NCI-H524 treated with DMSO at 0.1 percent for 48 hours (cell line): ENCODE data around the gene RANBP1.
A peak's percentile ranks its signal among the peaks of the same experiment; 100 is the strongest.

Experiments used
- DNase-seq: peaks from one replicate; lab custom pipeline; 2025; lab: John Stamatoyannopoulos, UW

Gene RANBP1

DNA sequence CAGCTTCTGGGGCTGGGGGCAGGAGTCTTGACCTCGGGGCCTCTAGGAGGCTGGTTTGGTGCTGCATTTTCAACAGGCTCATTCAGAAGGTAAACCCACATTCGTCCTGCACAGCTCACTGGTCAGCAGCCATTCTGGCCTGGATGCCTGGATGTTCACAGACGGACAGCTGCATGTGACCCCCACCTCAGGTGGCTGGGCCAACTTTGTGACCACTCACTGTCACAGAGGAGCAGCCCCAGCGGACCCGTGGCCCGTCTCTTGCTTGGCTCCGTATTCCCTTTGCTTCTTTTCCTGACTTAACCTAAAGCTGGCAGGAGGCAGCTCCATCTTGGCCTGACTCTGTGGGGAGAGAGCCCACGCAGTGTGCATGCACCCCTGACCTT, 27.6 kb upstream of the RANBP1 start:
- DNase-seq: no peak

DNA sequence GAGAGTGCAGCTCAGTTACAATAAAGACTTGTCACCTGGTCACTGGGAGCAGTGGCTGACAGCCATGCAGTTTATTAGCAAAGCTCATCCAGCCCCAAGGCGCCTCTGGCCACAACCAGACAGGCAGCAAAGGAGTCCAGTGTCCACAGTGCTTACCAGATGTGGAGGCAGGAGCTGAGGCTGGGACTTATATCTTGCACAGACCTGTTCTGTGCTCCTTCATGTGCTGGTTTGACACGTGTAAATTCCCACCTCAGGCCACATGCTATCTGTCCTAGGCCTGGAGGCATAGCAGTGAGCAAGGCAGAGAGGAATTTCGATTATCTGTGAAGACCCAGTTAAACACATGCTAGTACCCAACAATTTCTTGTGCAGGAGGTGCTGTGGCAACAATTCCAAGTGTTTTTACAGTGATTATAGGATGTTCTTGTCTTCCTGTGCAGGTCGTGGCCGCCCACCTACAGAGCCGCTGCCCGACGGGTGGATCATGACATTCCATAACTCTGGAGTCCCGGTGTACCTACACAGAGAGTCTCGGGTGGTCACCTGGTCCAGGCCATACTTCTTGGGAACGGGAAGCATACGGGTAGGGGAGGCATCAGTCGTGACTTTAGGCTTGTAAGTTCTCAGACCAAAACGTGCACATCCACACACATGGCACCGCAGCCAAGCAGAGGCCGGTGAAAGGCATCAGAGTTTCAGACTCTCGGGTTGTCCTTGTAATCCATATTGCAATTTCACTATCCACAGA, 26.5 kb upstream of the RANBP1 start:
- DNase-seq: no peak

DNA sequence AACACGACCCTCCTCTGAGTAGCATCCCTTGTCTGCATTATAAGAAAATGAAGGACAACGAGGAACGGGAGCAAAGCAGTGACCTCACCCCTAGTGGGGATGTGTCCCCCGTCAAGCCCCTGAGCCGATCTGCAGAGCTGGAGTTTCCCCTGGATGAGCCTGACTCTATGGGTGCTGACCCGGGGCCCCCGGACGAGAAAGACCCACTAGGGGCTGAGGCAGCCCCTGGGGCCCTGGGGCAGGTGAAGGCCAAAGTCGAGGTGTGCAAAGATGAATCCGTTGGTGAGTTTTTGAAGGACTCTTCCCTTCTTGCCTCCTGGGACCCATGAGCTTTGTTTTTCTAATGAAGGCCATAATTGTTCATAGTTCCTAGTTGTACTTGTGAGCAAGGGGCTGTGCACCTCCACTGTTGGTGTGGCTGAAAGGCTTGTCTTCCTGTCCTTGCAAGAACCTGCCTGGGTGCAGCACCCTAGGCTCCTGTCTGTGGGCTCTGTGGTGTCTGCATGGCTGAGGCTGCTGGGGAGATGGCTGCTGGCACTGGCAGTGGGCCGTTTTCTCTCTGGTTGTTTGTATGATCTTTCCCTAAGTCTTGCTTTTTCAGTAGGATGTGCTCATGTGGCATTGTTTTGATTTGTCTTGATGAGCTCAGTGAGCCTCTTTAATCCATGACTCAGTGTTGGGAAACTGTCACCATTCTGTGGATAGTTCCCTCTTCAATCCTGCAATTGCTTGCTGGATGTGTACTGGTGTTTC, 25.8 kb upstream of the RANBP1 start:
- no peak for DNase-seq

DNA sequence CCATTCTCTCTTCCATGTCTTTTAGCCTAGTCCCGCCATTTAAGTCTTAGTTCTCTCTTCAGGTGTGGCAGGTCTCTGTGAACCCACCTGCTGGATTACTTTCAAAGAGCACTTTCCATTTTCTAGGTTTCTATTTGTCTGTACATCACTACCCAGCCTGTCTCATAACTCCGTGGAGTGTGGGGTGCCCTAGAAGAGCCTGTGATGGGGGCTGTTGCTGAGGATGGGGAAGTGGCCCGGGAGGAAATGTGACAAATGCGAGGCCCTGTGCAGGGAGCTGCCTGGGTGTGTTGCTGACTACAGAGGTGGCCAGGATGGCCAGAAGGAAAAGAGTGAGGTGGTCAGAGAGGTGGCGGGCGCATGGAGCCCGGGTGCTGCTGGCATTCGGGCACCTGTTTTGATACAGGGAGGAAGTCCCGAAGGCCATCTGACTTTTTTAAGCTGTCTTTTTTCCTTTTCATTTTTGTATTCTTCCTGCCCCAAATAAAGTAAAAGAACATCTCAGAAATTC, 25.1 kb upstream of the RANBP1 start:
- no peak for DNase-seq

DNA sequence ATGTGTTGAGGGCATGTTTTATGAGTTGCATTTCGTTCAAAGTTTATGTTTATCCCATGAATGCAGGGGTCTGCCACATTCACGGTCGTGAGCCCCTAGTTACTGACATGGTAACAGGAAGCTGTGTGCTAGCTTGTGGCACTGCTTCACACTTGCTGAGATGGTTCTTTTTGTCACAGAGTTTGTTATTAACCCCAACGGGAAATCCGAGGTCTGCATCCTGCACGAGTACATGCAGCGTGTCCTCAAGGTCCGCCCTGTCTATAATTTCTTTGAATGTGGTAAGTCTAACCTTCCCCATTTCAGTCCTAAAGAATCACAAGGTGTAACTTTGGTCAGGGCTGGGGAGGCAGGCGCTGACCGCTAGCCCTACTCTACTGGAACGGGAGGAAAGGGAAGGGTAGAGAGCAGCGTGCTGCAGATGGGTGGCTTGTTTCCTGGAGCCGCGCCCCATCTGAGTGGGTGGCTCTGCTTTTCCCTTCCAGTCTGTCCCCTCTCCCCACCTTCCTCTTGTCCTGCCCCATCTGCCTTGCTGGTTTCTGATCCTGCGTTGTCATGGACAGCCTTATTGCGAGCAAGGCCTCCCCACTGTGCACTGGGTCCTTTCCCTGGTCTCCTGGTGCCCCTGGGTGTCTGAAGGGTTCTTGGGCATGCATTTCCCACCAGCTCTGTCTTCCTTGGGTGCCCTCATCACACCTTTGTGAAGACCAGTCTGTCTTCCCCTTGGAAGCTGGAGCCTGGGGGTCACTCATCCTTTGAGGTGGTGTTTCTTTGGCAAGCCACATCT, 24.0 kb upstream of the RANBP1 start:
- DNase-seq: no peak

DNA sequence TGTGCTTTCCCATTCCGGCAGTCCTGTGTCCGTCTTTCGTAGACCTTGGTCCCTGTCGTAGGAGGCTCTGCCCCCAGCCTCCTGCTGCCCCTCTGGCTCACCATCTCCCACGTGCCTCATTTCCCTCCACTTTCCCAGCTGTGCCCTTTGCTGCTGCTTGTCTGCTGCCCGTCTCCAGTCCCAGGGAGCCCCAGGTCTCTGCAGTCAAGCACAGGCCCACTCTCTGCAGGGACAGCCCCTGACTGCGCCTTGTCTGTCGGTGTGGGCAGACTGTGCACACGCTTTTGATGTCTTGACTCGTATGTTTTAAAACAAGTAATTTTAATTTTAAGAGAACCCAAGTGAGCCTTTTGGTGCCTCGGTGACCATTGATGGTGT, 23.4 kb upstream of the RANBP1 start:
- no peak for DNase-seq

DNA sequence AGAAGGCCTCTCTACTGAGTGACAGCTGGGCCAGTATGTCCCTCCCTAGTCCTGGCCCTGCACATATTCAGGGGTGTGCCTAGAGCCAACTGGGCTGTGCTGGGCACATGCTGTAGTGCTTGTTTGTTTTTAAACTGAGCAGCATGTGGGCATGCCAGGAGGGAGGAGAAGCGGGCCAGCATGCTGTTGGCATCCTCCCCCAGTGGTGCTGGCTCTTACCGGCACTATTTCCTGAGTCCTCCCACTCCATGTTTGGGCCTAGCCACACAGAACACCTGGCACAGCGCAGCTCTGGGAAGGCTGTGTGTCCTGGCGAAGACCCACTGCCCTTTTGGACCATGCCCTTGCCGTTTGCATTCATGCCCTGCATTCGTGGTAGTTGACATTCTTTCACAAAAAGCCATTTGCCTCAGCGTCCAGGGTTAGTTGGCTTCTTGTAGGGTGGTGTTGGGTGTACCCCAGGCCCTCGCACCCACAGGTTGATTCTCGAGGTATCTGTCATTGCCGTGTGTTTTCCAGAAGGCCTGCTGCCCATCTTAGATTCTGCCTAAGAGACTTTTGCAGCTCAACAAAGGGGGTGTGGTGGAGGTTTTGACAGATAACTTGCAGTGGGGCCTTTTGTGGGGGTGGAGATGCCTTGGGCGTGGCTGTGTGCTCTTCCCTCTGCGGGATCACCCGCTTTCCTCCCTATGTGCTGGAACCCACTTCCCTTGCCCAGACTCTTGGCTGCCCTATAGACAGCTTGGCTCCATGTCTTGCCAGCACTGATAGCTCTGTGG, 22.3 kb upstream of the RANBP1 start:
- no peak for DNase-seq

DNA sequence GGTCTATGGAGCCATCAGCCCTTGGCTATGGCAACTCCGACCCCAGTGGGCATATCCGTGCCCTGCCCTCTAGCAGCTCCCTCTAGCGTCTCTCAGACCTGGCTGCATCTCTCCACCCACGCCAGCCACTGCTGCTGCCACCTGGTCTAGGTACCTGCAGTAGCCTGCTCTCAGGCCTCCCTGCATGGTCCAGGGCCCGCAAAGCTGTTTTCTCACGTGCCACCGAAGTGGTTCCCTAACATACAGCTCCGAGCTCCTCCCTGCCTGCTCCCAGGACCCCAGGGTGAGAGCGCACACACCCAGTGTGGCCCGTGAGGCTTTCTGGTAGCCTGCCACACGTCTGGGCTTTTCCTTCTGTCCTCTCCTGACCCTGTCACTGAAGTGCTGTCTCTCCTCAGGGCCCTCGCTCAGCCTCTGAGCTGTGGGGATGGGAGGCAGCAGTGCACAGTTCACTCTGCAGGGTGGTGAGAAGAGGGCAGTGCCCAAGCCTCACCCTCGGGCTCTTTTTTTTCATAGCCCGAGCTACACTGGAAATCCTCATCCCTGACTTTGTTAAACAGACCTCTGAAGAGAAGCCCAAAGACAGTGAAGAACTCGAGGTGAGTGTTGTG, 21.6 kb upstream of the RANBP1 start:
- DNase-seq: no peak

DNA sequence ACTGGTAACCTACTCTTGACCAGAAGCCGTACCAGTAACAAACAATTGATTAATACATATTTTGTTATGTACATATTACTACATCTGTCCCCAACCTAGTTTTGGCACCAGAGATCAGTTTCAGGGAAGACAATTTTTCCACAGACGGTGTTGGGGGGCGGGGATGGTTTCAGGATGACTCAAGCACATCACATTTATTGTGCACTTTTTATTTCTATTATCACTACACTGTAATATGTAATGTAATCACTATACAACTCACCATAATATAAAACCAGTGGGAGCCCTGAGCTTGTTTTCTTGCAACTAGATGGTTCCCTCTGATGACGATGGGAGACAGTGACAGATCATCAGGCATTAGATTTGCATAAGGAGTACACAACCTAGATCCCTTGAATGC, 20.4 kb upstream of the RANBP1 start:
- DNase-seq: no peak

DNA sequence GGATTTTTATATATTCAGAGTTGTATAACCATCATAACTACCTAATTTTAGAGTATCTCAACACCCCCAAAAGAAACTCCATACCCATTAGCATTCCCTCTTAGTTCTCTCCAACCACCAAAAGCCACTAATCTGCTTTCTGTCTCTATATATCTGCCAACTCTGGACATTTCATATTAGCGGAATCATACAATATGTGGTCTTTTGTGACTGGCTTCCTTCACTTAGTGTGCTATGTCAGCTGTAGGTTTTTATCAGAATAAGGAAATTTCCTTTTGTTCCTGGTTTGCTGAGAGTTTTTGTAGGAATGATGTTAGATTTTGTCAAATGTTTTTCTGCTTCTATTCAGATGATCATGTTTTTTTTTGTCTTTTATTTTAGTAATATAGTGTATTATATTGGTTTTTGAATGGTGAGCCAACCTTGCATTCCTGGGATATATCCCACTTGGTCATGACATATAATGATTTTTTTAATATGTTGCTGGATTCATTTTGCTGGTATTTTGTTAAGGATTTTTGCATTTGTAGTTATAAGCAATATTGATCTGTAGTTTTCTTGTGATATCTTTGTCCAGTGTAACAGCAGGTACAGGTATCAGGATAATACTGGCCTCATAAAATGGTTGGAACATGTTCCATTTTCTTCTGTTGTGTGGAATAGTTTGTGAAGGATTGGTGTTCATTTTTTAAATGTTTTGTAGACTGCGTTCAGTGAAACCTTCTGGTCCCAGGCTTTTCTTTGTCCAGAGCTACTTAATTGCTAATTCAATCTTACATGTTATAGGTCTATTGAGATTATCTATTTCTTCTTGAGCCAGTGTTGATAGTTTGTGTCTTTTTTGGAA, 19.1 kb upstream of the RANBP1 start:
- DNase-seq: no peak

DNA sequence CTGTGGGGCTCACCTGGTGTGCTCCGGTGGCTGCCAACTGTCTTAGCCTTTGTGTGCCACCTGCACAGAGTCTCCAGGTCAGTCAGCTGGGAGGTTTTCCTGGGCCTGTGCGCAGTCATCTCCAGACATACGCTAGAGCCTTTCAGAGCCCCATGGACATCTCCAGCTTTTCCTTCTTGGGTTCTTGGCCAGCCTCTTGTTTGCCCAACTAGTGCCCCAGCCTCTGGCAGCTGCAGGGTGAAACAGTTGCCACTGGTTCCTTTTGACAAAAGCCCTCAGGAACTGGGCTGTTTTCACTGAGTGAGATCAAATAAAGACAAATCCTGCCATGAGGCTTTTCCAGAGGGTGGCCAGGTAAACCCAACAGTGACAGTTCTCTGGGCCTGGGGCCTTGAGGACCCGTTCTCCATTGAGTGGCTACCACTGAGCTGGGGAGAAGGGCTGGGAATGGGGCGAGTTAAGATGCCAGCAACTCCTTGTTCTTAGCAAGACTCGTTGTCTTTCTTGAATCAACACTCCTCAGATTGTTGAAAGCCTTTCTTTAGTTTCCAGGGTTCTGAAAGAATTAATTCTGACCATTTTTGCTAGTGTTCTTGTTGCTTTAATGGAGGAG, 16.7 kb upstream of the RANBP1 start:
- no peak for DNase-seq

DNA sequence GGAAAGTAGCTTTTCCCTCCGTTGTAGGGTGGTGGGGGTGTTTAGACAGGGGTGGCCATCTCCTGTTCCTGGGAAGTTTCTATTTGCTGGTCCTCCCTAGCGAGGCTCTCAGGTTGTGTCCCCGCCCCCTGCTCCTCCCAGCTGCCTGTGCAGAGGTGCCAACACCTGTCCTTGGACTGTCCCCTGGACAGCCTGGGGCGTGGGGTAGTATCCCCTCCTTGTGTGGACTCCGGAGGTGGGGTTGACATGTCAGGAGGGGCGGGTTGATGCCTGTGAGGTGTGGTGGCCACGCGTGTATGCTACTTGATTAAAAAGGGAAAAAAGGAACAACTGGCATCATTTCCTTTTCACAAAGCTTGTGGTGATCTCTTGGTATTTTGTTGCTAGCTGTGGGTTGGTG, 14.3 kb upstream of the RANBP1 start:
- no peak for DNase-seq

DNA sequence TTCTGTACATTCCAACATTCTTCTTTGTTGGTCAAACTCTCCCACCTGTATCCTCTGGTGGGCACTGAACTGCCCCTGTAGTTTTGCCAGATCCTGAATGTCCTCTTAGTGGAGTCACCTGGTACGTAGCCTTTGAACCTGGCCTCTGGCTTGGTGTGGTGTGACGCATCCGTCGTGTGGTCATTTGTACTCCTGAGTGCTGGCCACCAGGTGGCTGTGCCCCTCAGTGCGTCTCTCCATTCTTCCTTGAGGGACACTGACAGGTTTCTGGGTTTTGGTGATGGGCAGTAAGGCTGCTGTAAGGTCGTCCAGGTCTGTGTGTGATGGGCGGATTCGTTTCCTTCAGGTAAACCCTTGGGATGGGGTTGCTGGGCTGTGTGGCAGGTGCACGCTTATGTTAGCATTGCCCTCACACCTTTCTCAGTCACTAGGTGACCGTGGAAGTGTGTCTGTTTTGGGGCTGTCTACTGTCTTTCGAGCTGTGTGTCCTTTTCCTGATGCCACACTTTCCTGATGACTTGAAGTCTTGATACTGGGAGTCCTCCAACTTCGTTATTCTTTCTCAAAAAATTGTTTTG, 13.6 kb upstream of the RANBP1 start:
- no peak for DNase-seq

DNA sequence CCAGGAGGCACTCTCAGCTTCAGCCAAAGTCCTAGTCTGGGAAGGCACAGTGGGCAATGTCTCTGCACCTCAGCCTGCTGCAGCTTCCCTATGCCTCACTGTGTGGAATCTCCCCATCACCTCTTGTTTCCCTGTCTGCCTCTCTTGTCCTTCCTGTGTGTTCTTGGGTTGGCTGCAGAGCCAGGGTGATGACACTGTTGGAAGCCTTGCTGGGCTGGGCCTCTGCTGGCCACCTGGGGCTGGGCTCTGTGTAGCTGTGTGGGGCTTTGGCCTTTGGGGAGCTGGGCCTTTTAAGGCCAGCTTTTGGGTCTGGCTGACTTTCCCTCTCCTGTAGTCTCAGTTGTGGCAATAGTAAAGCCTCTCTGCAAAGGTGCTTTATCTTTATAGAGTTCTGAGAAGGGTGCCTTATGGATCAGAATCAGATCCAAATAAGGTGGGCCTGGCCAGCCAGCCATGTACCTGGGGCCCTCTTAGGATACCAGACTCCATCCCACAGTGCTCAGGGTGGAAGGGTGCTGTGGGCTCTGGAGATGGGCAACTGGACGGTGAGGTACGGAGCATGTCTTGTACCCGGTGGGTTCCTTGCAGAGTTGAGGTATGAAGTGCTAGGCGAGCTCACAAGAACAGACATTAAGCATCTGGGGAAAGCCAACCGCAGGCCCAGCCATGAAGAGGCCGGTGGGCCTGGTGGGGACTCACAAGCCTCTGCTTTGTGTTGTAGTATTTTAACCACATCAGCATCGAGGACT, 10.3 kb upstream of the RANBP1 start:
- no peak for DNase-seq

DNA sequence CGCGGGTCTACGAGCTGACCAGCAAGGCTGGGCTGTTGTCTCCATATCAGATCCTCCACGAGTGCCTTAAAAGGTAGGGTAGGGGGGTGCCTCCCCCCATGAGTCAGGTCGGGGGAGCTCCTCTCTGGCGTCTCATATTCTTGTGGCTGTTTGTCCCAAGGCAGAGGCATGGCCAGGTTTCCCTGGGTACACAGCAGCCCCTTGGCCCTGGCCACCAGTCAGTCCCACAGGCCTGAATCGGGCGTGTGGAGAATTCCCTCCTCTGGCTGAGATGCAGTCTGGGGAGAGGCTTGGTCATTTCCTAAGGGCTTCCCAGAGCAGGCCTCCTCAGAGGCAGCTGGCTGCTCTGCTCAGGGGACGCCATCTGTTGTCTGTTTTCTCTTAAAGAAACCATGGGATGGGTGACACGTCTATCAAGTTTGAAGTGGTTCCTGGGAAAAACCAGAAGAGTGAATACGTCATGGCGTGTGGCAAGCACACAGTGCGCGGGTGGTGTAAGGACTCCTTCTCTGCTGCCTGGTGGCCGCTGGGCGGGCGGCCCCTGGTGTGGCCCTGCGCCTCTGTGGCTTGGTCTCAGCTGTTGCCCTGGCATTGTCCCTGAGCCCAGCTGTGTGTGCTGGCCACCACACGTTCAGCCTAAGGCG, 9.6 kb upstream of the RANBP1 start:
- peak; percentile 87 for DNase-seq

DNA sequence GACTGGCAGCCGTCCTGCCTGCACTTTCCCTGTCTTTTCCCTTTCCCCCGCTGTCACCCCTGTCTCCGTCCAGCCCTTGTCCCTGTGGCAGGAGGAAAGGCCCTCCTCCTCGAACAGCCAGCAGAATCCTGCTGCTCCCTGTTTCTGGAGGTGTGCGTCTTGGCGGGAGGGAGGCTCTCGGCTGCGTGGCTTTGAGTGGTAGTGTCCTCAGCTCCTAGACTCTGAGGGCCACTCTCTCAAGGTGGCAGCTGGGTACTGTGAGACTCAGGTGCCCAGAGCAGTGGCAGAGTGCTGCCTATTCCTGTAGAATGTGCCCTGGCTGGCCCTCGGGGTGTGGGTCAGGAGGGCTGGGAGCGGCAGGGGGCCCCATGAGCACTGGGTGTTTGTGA, 9.1 kb upstream of the RANBP1 start:
- DNase-seq: no peak

DNA sequence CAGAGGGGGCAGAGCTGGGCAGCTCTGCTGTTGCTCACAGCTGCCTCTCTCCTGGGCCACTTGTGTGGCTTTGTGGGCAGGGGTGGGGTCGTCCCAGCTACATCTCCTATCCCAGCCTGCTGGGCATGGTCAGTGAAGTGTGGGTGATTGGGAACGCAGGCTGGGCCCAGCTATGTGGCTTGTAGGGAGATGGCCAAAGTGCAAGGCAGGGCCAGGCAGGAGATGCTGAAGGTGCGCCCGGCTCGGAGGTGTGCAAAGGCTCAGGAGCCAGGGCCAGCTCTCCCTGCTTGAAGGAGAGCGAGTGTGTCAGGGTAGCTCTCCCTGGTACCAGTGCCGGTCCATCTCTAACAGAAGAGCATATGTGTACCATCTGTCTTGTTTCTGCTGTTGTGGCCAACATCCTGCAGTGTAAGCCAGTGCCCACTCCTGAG, 8.4 kb upstream of the RANBP1 start:
- no peak for DNase-seq

DNA sequence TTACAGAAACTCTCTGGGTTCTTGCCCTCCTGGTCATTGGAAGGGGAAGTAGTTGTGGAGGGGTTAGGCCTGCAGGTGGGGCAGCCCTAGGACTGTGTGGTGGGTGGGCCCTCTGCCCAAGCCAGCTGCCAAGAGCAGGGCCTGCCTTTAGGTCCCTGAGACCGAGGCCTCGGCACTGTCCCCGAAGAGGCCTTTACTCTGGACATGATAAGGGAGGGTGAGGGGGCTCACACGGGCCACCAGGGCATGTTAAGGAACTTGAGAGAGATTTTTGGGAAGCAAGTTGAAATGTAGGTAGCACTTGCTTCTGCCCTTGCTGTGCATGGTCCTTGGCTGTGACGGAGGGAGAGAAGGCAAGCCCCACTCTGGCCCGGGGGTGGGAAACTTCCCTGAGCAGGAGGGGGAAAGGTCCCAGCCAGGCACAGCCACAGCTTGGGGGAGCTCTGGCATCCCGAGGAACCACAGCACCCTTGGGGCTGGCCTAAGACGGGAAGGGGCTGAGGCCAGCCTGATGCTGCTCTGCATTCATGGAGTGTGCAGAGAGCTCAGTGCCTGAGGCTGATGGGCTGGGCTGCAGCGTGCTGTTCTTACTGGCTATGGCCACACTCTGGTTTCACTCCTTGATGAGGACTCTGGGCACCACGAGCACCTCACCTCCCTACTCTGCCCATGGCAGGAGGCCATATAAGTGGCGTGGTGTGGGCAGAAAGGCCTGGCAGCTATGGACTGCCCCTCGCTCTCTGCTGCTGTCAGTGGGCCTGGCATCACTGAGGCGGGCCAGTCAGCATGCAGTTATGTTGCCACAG, 7.8 kb upstream of the RANBP1 start:
- no peak for DNase-seq
